GM23248 (cell line): ENCODE measurements around the gene FKBP15. TPM values are rescaled to one million over a fixed set of nuclear protein-coding genes. Genes with fewer than 3 reads are reported as not detected.
"Not testable (repeated sequence)": the region's sequence is repeated elsewhere in the genome, so short reads cannot be mapped to it uniquely, and the experiment has no call there.

ENCODE experiments used
- DNase-seq: peaks from one replicate; pipeline ENCODE4 v3.0.0-alpha.2; 2015
- H2AFZ ChIP-seq: fragments of 200-600 bp; sonication (generic); 2 replicates; pipeline ENCODE4 v1.6.1; 2016; ENCODE audit warnings: antibody characterized with exemption
- H3F3A ChIP-seq: fragments of 200-600 bp; sonication (generic); 2 replicates; pipeline ENCODE4 v1.6.1; 2016; ENCODE audit warnings: mild to moderate bottlenecking, antibody characterized with exemption, mixed run types; ENCODE audit not compliant: insufficient read depth
- H3K27ac ChIP-seq: fragments of 200-600 bp; sonication (generic); 2 replicates; pipeline ENCODE4 v1.5.1; 2016; ENCODE audit warnings: mild to moderate bottlenecking
- H3K27me3 ChIP-seq: fragments of 200-600 bp; sonication (generic); replicated peaks from 2 replicates; pipeline ENCODE4 v1.6.1; 2016; ENCODE audit warnings: mild to moderate bottlenecking; ENCODE audit not compliant: insufficient read depth
- H3K36me3 ChIP-seq: fragments of 200-600 bp; sonication (generic); 2 replicates; pipeline ENCODE4 v1.6.1; 2016; ENCODE audit warnings: low read depth, mild to moderate bottlenecking
- H3K4me1 ChIP-seq: fragments of 200-600 bp; sonication (generic); 2 replicates; pipeline ENCODE4 v1.6.1; 2016; ENCODE audit warnings: mild to moderate bottlenecking; ENCODE audit not compliant: insufficient read depth
- H3K4me2 ChIP-seq: fragments of 200-600 bp; sonication (generic); one replicate; pipeline ENCODE4 v1.6.1; 2016; ENCODE audit warnings: mild to moderate bottlenecking; ENCODE audit not compliant: unreplicated experiment
- H3K4me3 ChIP-seq: fragments of 200-600 bp; sonication (generic); 2 replicates; pipeline ENCODE4 v1.5.1; 2016; ENCODE audit warnings: mild to moderate bottlenecking
- H3K79me2 ChIP-seq: fragments of 200-600 bp; sonication (generic); 2 replicates; pipeline ENCODE4 v1.6.1; 2016; ENCODE audit warnings: mild to moderate bottlenecking; ENCODE audit not compliant: insufficient read depth
- H3K9ac ChIP-seq: fragments of 200-600 bp; sonication (generic); 2 replicates; pipeline ENCODE4 v1.6.1; 2016; ENCODE audit warnings: mild to moderate bottlenecking
- H3K9me2 ChIP-seq: fragments of 200-600 bp; sonication (generic); 2 replicates; pipeline ENCODE4 v1.6.1; 2016; ENCODE audit warnings: mixed run types, mild to moderate bottlenecking, moderate library complexity; ENCODE audit not compliant: insufficient read depth
- H3K9me3 ChIP-seq: fragments of 200-600 bp; sonication (generic); one replicate; pipeline ENCODE4 v1.6.1; 2017; ENCODE audit warnings: low read depth
- H4K20me1 ChIP-seq: fragments of 200-600 bp; sonication (generic); 2 replicates; pipeline ENCODE4 v1.6.0; 2016; ENCODE audit not compliant: insufficient read depth
- EZH2 ChIP-seq: fragments of 200-600 bp; sonication (generic); IDR thresholded peaks from 2 replicates; pipeline ENCODE4 v1.6.1; 2018; ENCODE audit warnings: antibody characterized with exemption, mild to moderate bottlenecking; ENCODE audit not compliant: insufficient read depth, poor library complexity, severe bottlenecking
- EZH2phosphoT487 ChIP-seq: fragments of 200-600 bp; sonication (generic); IDR thresholded peaks from 2 replicates; pipeline ENCODE4 v1.6.1; 2018; ENCODE audit warnings: antibody characterized with exemption, moderate library complexity, mild to moderate bottlenecking, low read depth; ENCODE audit not compliant: insufficient read depth
- WGBS, 2 experiments: methylation state at CpG; one replicate each; pipeline ENCODE4 v1.1.6; 2015 to 2017; ENCODE audit warnings: low lambda C conversion rate in 2 of 2, low coverage in 1 of 2; ENCODE audit errors: missing lambda C conversion rate in 2 of 2; 5-methylcytosine and 5-hydroxymethylcytosine counted together
- in situ Hi-C: fragments of 300-500 bp; cut with MboI; formaldehyde crosslinking; loops from 2 replicates; pipeline ENCODE4 v1.15.0; 2020
- polyA plus RNA-seq: library from polyadenylated mRNA; unstranded; fragments of >200 nt; fragmentation: Nextera tagmentation; extraction: Ambion mirVana; gene quantifications from 2 replicates; pipeline ENCODE4 v1.2.1, GENCODE V29; 2016
- total RNA-seq: library from RNA; depleted of rRNA; stranded (reverse); fragments of >200 nt; shearing (Covaris generic); gene quantifications from 2 replicates; pipeline ENCODE4 v1.2.3, GENCODE V29; 2014; rRNA removed

The FKBP15 gene
- total and polyA plus RNA-seq, 2 experiments from 2014 or later: 17.8 to 23.1 TPM

DNA sequence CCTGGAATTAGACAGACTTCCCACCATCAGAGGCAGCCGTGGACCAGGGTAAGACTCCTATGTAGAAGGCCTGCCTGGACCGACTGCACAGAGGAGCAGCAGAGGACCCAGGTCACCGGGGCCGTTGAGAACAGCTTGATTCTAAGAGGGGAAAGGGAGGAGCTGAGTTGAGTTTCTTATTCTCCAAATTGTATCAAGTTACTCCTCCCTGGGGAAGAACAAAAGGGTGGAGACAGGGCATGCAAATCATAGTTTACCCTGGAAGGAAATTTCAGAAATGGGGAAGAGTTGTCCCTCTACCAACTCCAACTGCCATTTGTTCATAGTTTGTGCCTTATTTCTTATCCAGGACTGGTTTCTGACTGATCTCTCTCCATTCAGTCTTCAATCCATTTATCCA, 91.2 kb downstream of the FKBP15 start:
- WGBS, 2 experiments: 25 to 26% methylated on average over 4 of the region's 4 CpGs
- H3F3A ChIP-seq: no peaks in the 10 kb centered on the region
- H3K36me3 ChIP-seq: no peaks in the 10 kb centered on the region
- H3K9me3 ChIP-seq: no peaks in the 10 kb centered on the region
- H3K79me2 ChIP-seq: no peaks in the 10 kb centered on the region
- no peaks in the 10 kb centered on the region for H3K9me2 ChIP-seq
- no peaks in the 10 kb centered on the region for H4K20me1 ChIP-seq
- in situ Hi-C loops: no loop called here
- H3K4me1 ChIP-seq: no peaks in the 10 kb centered on the region
- TF ChIP-seq EZH2phosphoT487: no peak
- TF ChIP-seq EZH2: no peak
- H3K4me3 ChIP-seq: no peak overlapping the region
- H3K9ac ChIP-seq: no peak overlapping the region
- DNase-seq: no peak
- no peak overlapping the region for H2AFZ ChIP-seq
- H3K27me3 ChIP-seq: peaks cover 10% of the 10 kb centered on the region
- H3K4me2 ChIP-seq: no peak overlapping the region
- no peak overlapping the region for H3K27ac ChIP-seq

DNA sequence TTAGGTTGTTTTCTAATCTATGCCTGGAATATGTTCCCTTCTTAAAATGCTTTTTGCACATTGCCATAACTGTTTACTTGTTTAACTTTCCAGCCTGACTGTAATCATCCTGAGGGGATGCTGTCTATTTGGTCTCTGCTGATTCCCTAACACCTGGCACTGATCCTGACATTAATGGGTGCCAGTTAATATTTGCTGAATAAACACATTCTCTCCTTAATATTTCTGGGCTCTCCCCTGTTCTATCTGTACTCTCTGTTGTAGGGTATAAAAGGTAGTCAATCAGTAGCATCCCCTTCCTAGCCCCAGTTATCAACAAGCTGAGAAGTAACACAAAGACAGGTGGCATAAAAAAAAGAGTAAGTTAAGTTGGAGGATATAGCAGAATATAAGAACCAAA, 91.6 kb downstream of the FKBP15 start:
- H4K20me1 ChIP-seq: no peaks in the 10 kb centered on the region
- H3K27ac ChIP-seq: no peak overlapping the region
- peaks cover 10% of the 10 kb centered on the region for H3K27me3 ChIP-seq
- no peaks in the 10 kb centered on the region for H3K9me3 ChIP-seq
- no peak overlapping the region for H2AFZ ChIP-seq
- H3K9me2 ChIP-seq: no peaks in the 10 kb centered on the region
- no peaks in the 10 kb centered on the region for H3K36me3 ChIP-seq
- H3K79me2 ChIP-seq: no peaks in the 10 kb centered on the region
- no peaks in the 10 kb centered on the region for H3F3A ChIP-seq
- TF ChIP-seq EZH2 (no peak), EZH2phosphoT487 (no peak)
- no peak overlapping the region for H3K4me2 ChIP-seq
- H3K9ac ChIP-seq: no peak overlapping the region
- in situ Hi-C loops: no loop called here
- DNase-seq: no peak
- H3K4me1 ChIP-seq: no peaks in the 10 kb centered on the region
- no peak overlapping the region for H3K4me3 ChIP-seq

- in situ Hi-C loops: no loop called here
- no peaks in the 10 kb centered on the region for H3K79me2 ChIP-seq
- 46 to 47% methylated on average over 4 of the region's 4 CpGs for WGBS, 2 experiments
- DNase-seq: no peak
- H3K27me3 ChIP-seq: peaks cover 7% of the 10 kb centered on the region
- TF ChIP-seq EZH2 (no peak), EZH2phosphoT487 (no peak)
- no peak overlapping the region for H3K4me2 ChIP-seq
- no peaks in the 10 kb centered on the region for H4K20me1 ChIP-seq
- no peak overlapping the region for H2AFZ ChIP-seq
- H3K4me3 ChIP-seq: no peak overlapping the region
- H3K27ac ChIP-seq: no peak overlapping the region
- H3K9me2 ChIP-seq: no peaks in the 10 kb centered on the region
- H3K4me1 ChIP-seq: no peaks in the 10 kb centered on the region
- no peak overlapping the region for H3K9ac ChIP-seq
- H3K9me3 ChIP-seq: no peaks in the 10 kb centered on the region
- no peaks in the 10 kb centered on the region for H3K36me3 ChIP-seq
- H3F3A ChIP-seq: no peaks in the 10 kb centered on the region
Observed at GRCh38 chr9:113125386-113126035, 95.6 kb downstream of the FKBP15 start.

DNA sequence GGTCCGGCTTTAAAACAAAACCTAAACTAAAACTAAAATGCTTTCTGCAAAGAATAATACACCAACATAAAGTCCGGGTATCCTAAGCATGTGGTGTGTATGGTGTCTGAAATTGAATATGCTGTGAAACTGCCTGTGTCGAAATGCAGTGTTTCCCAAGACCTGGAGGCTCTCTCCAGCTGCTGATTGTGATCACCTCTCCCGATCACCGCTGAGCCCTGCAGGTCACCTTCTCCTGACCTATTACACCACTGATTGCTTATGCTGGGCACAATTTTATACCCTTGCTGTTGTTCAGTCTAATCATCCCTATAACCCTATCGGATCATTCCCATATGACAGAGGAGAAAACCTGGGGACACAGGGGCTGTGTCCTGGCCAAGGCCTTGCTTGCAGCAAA, 102.2 kb downstream of the FKBP15 start:
- H3K27me3 ChIP-seq, H3K4me1 ChIP-seq, H3K27ac ChIP-seq, H3K9me2 ChIP-seq, H3K9ac ChIP-seq, H3K4me3 ChIP-seq, H2AFZ ChIP-seq, H3K36me3 ChIP-seq, H3F3A ChIP-seq, H4K20me1 ChIP-seq, H3K9me3 ChIP-seq, H3K79me2 ChIP-seq, in situ Hi-C loops, DNase-seq, H3K4me2 ChIP-seq: not testable (repeated sequence)
- no CpG with 5 or more reads among the region's 6 CpGs for WGBS, 2 experiments

Other genes with a start within 250 kb of the FKBP15 start
- 6.2 and 6.6 TPM in 2 replicates for gene ZNF883, start 209.1 kb downstream of the FKBP15 start, total RNA-seq
- 6.5 and 7.6 TPM in 2 replicates for gene ZNF883, start 209.1 kb downstream of the FKBP15 start, polyA plus RNA-seq
- 1.7 and 2.9 TPM in 2 replicates for gene ZFP37, start 164.6 kb downstream of the FKBP15 start, total RNA-seq
- gene ZFP37, start 164.6 kb downstream of the FKBP15 start, polyA plus RNA-seq: 2.0 and 2.2 TPM in 2 replicates
- gene SLC31A2, start 70.3 kb downstream of the FKBP15 start, total RNA-seq: 11.1 and 20.8 TPM in 2 replicates
- 15.0 and 17.0 TPM in 2 replicates for gene SLC31A2, start 70.3 kb downstream of the FKBP15 start, polyA plus RNA-seq
- gene SLC31A1, start 267 bp upstream of the FKBP15 start, total RNA-seq: 33.6 and 35.8 TPM in 2 replicates
- 36.4 and 37.1 TPM in 2 replicates for gene SLC31A1, start 267 bp upstream of the FKBP15 start, polyA plus RNA-seq
- gene CDC26, start 54.3 kb upstream of the FKBP15 start, total RNA-seq: 15.9 and 21.6 TPM in 2 replicates
- gene CDC26, start 54.3 kb upstream of the FKBP15 start, polyA plus RNA-seq: 67.2 and 70.9 TPM in 2 replicates
- 26.5 and 27.4 TPM in 2 replicates for gene PRPF4, start 54.4 kb upstream of the FKBP15 start, total RNA-seq
- gene PRPF4, start 54.4 kb upstream of the FKBP15 start, polyA plus RNA-seq: 25.7 and 27.0 TPM in 2 replicates
- gene RNF183, start 82.1 kb upstream of the FKBP15 start, total RNA-seq: not detected in 2 replicates
- gene RNF183, start 82.1 kb upstream of the FKBP15 start, polyA plus RNA-seq: not detected in 2 replicates
- gene WDR31, start 119.0 kb upstream of the FKBP15 start, total RNA-seq: 0.97 and 1.0 TPM in 2 replicates
- gene WDR31, start 119.0 kb upstream of the FKBP15 start, polyA plus RNA-seq: 3.1 and 3.7 TPM in 2 replicates
- not detected in 2 replicates for gene BSPRY, start 128.3 kb upstream of the FKBP15 start, total RNA-seq
- not detected in 2 replicates for gene BSPRY, start 128.3 kb upstream of the FKBP15 start, polyA plus RNA-seq
- 5.3 and 13.2 TPM in 2 replicates for gene HDHD3, start 155.7 kb upstream of the FKBP15 start, total RNA-seq
- gene HDHD3, start 155.7 kb upstream of the FKBP15 start, polyA plus RNA-seq: 7.7 and 8.3 TPM in 2 replicates
- gene ALAD, start 180.0 kb upstream of the FKBP15 start, total RNA-seq: 9.7 and 13.7 TPM in 2 replicates
- gene ALAD, start 180.0 kb upstream of the FKBP15 start, polyA plus RNA-seq: 18.5 and 18.7 TPM in 2 replicates
- gene POLE3, start 189.4 kb upstream of the FKBP15 start, total RNA-seq: 52.1 and 55.4 TPM in 2 replicates
- gene POLE3, start 189.4 kb upstream of the FKBP15 start, polyA plus RNA-seq: 49.4 and 55.8 TPM in 2 replicates
- 0.13 and 0.76 TPM in 2 replicates for gene C9orf43, start 189.5 kb upstream of the FKBP15 start, total RNA-seq
- 0.42 and 0.59 TPM in 2 replicates for gene C9orf43, start 189.5 kb upstream of the FKBP15 start, polyA plus RNA-seq
- 44.5 and 58.0 TPM in 2 replicates for gene RGS3, start 242.4 kb upstream of the FKBP15 start, total RNA-seq
- gene RGS3, start 242.4 kb upstream of the FKBP15 start, polyA plus RNA-seq: 48.6 and 54.8 TPM in 2 replicates